H1 (cell line): ENCODE measurements around the gene KIF1B. TPM values are rescaled to one million over a fixed set of nuclear protein-coding genes. Genes with fewer than 3 reads are reported as not detected.

Experiments
- CTCF ChIA-PET: fragments of 300-600 bp; sonication (Branson Sonifier 250); formaldehyde crosslinking; loops from one replicate; lab custom pipeline; 2021; ENCODE audit not compliant: partially characterized antibody; lab: Charles Lee
- POLR2A ChIA-PET: fragments of 300-600 bp; sonication (Branson Sonifier 250); formaldehyde crosslinking; loops from one replicate; lab custom pipeline; 2021; ENCODE audit warnings: inconsistent platforms; ENCODE audit not compliant: partially characterized antibody; lab: Charles Lee
- DNase-seq, 2 experiments: peaks; one replicate each; pipeline versions ENCODE4 v3.0.0 to v3.0.0-alpha.2; 2010 to 2022; ENCODE audit warnings: low spot score in 2 of 2, low read depth in 1 of 2, mixed read lengths in 1 of 2
- FAIRE-seq: peaks from 2 replicates; lab custom pipeline; 2011; peaks lifted over from hg19 to GRCh38; lab: Jason Lieb, UNC
- H2AFZ ChIP-seq: 2 replicates; pipeline ENCODE4 v1.8.1; 2012; ENCODE audit warnings: low read length, inconsistent platforms
- H2AK5ac ChIP-seq: 2 replicates; pipeline ENCODE4 v1.6.1; 2013; ENCODE audit warnings: low read depth, low read length
- H2BK120ac ChIP-seq: replicated peaks from 2 replicates; pipeline ENCODE3; 2013; ENCODE audit warnings: low read depth, low read length, inconsistent platforms
- H2BK12ac ChIP-seq: 2 replicates; pipeline ENCODE4 v1.6.1; 2013; ENCODE audit warnings: low read depth, low read length
- H2BK15ac ChIP-seq: 2 replicates; pipeline ENCODE4 v1.6.1; 2013; ENCODE audit warnings: low read length
- H2BK20ac ChIP-seq: 2 replicates; pipeline ENCODE4 v1.6.1; 2013; ENCODE audit warnings: low read length
- H2BK5ac ChIP-seq: 2 replicates; pipeline ENCODE4 v1.6.1; 2013; ENCODE audit warnings: low read depth, low read length
- H3K14ac ChIP-seq: 2 replicates; pipeline ENCODE4 v1.6.1; 2013; ENCODE audit warnings: inconsistent platforms; ENCODE audit not compliant: insufficient read length
- H3K18ac ChIP-seq: 2 replicates; pipeline ENCODE4 v1.6.1; 2013; ENCODE audit warnings: low read length; ENCODE audit errors: extremely low read depth
- H3K23ac ChIP-seq: 2 replicates; pipeline ENCODE4 v1.6.1; 2013; ENCODE audit warnings: inconsistent platforms; ENCODE audit not compliant: insufficient read length
- H3K23me2 ChIP-seq: 2 replicates; pipeline ENCODE4 v1.6.1; 2013; ENCODE audit warnings: low read depth, low read length
- H3K27ac ChIP-seq: 2 replicates; pipeline ENCODE4 v1.6.1; 2011; ENCODE audit warnings: low read depth, low read length, inconsistent platforms
- H3K27me3 ChIP-seq, 4 experiments: replicated peaks in 1 of 4; 1 replicate in 1 of 4; 2 replicates in 3 of 4; pipeline versions ENCODE4 v1.6.1 to v1.8.1; 2011 to 2013; ENCODE audit warnings: low read length in 3 of 4, mild to moderate bottlenecking in 3 of 4, inconsistent platforms in 2 of 4, mixed read lengths in 2 of 4, moderate library complexity in 1 of 4; ENCODE audit not compliant: control insufficient read depth in 3 of 4, insufficient read depth in 3 of 4; ENCODE audit errors: extremely low read depth in 1 of 4
- H3K36me3 ChIP-seq, 4 experiments: 2 replicates each; pipeline versions ENCODE4 v1.6.1 to v1.8.1; 2011 to 2013; ENCODE audit warnings: mild to moderate bottlenecking in 4 of 4, low read length in 3 of 4, moderate library complexity in 2 of 4, control low read depth in 1 of 4, inconsistent platforms in 1 of 4; ENCODE audit not compliant: insufficient read depth in 4 of 4, control insufficient read depth in 2 of 4
- H3K4ac ChIP-seq: replicated peaks from 2 replicates; pipeline ENCODE3; 2013; ENCODE audit warnings: low read length, low read depth, mixed read lengths, inconsistent platforms; ENCODE audit not compliant: insufficient read length
- H3K4me1 ChIP-seq, 4 experiments: replicated peaks in 1 of 4; 1 replicate in 1 of 4; 2 replicates in 3 of 4; pipeline versions ENCODE4 v1.6.1 to v1.8.1; 2011 to 2013; ENCODE audit warnings: low read length in 3 of 4, inconsistent platforms in 2 of 4, mixed read lengths in 1 of 4; ENCODE audit not compliant: insufficient read depth in 4 of 4, control insufficient read depth in 3 of 4
- H3K4me2 ChIP-seq, 2 experiments: 2 replicates each; pipeline versions ENCODE4 v1.6.1 to v1.8.1; 2011 to 2013; ENCODE audit warnings: low read depth in 2 of 2, low read length in 2 of 2, control low read depth in 1 of 2, inconsistent platforms in 1 of 2, mild to moderate bottlenecking in 1 of 2; ENCODE audit not compliant: insufficient read depth in 1 of 2
- H3K4me3 ChIP-seq, 4 experiments: fragments of 200-600, 300-600 bp in 1 of 4; sonication (generic), shearing (Covaris generic), sonication (Bioruptor Twin) in 1 of 4; 2 replicates each; pipeline versions ENCODE4 v1.5.1 to v1.8.1; 2011 to 2016; ENCODE audit warnings: low read length in 4 of 4, low read depth in 3 of 4, control low read depth in 2 of 4, inconsistent platforms in 2 of 4, mild to moderate bottlenecking in 2 of 4, mixed read lengths in 1 of 4, moderate library complexity in 1 of 4; ENCODE audit not compliant: insufficient read depth in 2 of 4; ENCODE audit errors: extremely low read depth in 1 of 4
- H3K56ac ChIP-seq: replicated peaks from 2 replicates; pipeline ENCODE3; 2013; ENCODE audit warnings: low read depth, mild to moderate bottlenecking, mixed read lengths, low read length, inconsistent platforms; ENCODE audit not compliant: insufficient read length
- H3K79me1 ChIP-seq: 2 replicates; pipeline ENCODE4 v1.6.1; 2013; ENCODE audit warnings: low read depth, low read length, control low read depth
- H3K79me2 ChIP-seq, 2 experiments: 2 replicates each; pipeline versions ENCODE4 v1.6.1 to v1.8.1; 2012 to 2013; ENCODE audit warnings: low read length in 2 of 2, mild to moderate bottlenecking in 2 of 2, inconsistent platforms in 1 of 2; ENCODE audit not compliant: insufficient read depth in 2 of 2, control insufficient read depth in 1 of 2
- H3K9ac ChIP-seq, 4 experiments: replicated peaks in 1 of 4; 1 replicate in 1 of 4; 2 replicates in 3 of 4; pipeline versions ENCODE4 v1.6.1 to v1.8.1; 2011 to 2013; ENCODE audit warnings: low read depth in 3 of 4, low read length in 3 of 4, control low read depth in 2 of 4, mild to moderate bottlenecking in 2 of 4, moderate library complexity in 2 of 4, inconsistent platforms in 1 of 4; ENCODE audit errors: extremely low read depth in 1 of 4
- H3K9me3 ChIP-seq, 2 experiments: 2 replicates each; pipeline versions ENCODE4 v1.6.1 to v1.8.1; 2012 to 2013; ENCODE audit warnings: mild to moderate bottlenecking in 2 of 2, moderate library complexity in 2 of 2, control low read depth in 1 of 2, inconsistent platforms in 1 of 2, low read depth in 1 of 2, low read length in 1 of 2, mixed read lengths in 1 of 2; ENCODE audit not compliant: insufficient read depth in 2 of 2
- H4K20me1 ChIP-seq, 2 experiments: replicated peaks in 1 of 2; 2 replicates each; pipeline versions ENCODE3 to v1.8.1; 2011 to 2013; ENCODE audit warnings: inconsistent platforms in 2 of 2, low read length in 2 of 2, mild to moderate bottlenecking in 1 of 2; ENCODE audit not compliant: insufficient read depth in 2 of 2, control insufficient read depth in 1 of 2
- H4K5ac ChIP-seq: 2 replicates; pipeline ENCODE4 v1.6.1; 2013; ENCODE audit warnings: low read length, low read depth, mixed read lengths, inconsistent platforms; ENCODE audit not compliant: insufficient read length
- H4K8ac ChIP-seq: 2 replicates; pipeline ENCODE4 v1.8.0; 2013; ENCODE audit warnings: mild to moderate bottlenecking, moderate library complexity, low read length, inconsistent platforms; ENCODE audit not compliant: insufficient read depth; ENCODE audit errors: extremely low read depth
- H4K91ac ChIP-seq: replicated peaks from 2 replicates; pipeline ENCODE3; 2013; ENCODE audit warnings: low read length, mixed read lengths, inconsistent platforms; ENCODE audit not compliant: insufficient read length
- BACH1 ChIP-seq: IDR thresholded peaks from 2 replicates; pipeline ENCODE4 v1.6.1; 2012; ENCODE audit warnings: low read length, improper control_type of control experiment
- CTBP2 ChIP-seq: IDR thresholded peaks from 2 replicates; pipeline ENCODE4 v1.7.0; 2011; ENCODE audit warnings: borderline replicate concordance, mild to moderate bottlenecking, moderate library complexity, mixed read lengths, low read length; ENCODE audit not compliant: insufficient read depth, insufficient read length
- E2F6 ChIP-seq: IDR thresholded peaks from 2 replicates; pipeline ENCODE4 v1.6.1; 2012; ENCODE audit warnings: inconsistent platforms
- GTF2F1 ChIP-seq: IDR thresholded peaks from 2 replicates; pipeline ENCODE4 v1.6.1; 2012; ENCODE audit warnings: low read depth, low read length, improper control_type of control experiment, borderline replicate concordance
- JUN ChIP-seq: IDR thresholded peaks from 2 replicates; pipeline ENCODE4 v1.6.1; 2011; ENCODE audit warnings: low read depth, mild to moderate bottlenecking, improper control_type of control experiment, low read length
- MAFK ChIP-seq: IDR thresholded peaks from 2 replicates; pipeline ENCODE4 v1.6.1; 2012; ENCODE audit warnings: low read depth, mild to moderate bottlenecking, improper control_type of control experiment, low read length
- POU5F1 ChIP-seq: IDR thresholded peaks from 2 replicates; pipeline ENCODE4 v1.6.1; 2011; ENCODE audit warnings: low read depth, mild to moderate bottlenecking, low read length, moderate library complexity
- RNF2 ChIP-seq: fragments of 200-900, 300-1000 bp; sonication (generic); IDR thresholded peaks from 2 replicates; pipeline ENCODE4 v1.7.1; 2016; ENCODE audit warnings: borderline replicate concordance, low read depth, mild to moderate bottlenecking, antibody characterized with exemption, low read length; ENCODE audit not compliant: poor library complexity, severe bottlenecking; ENCODE audit errors: missing control alignments
- SIN3A ChIP-seq, 2 experiments: IDR thresholded peaks in 1 of 2; conservative IDR thresholded peaks in 1 of 2; 2 replicates each; pipeline ENCODE4 v1.6.1; 2011 to 2012; ENCODE audit warnings: low read length in 2 of 2, improper control_type of control experiment in 1 of 2, low read depth in 1 of 2, mild to moderate bottlenecking in 1 of 2
- USF2 ChIP-seq: IDR thresholded peaks from 2 replicates; pipeline ENCODE4 v1.6.1; 2011; ENCODE audit warnings: low read length, improper control_type of control experiment
- YY1 ChIP-seq: IDR thresholded peaks from 2 replicates; pipeline ENCODE4 v1.6.1; 2011; ENCODE audit warnings: low read depth, mild to moderate bottlenecking, low read length
- WGBS, 2 experiments: shearing (Covaris generic) in 1 of 2; methylation state at CpG; one replicate each; pipeline versions ENCODE4 v1.1.6 to v1.1.7; 2013 to 2015; ENCODE audit warnings: low lambda C conversion rate in 2 of 2, mixed read lengths in 2 of 2, inconsistent platforms in 1 of 2, low coverage in 1 of 2, missing lambda C conversion rate in 1 of 2; ENCODE audit not compliant: insufficient replicate concordance in 2 of 2, insufficient coverage in 1 of 2, insufficient read length in 1 of 2; ENCODE audit errors: extremely low coverage in 1 of 2, missing lambda C conversion rate in 1 of 2; 5-methylcytosine and 5-hydroxymethylcytosine counted together
- polyA plus RNA-seq, 7 experiments: library from polyadenylated mRNA; depleted of rRNA in 3 of 7; stranded (reverse) in 5 of 7; unstranded in 2 of 7; fragments of >200 nt in 5 of 7; fragments of 200-250 nt in 2 of 7; gene quantifications; 1 replicate in 5 of 7; 2 replicates in 1 of 7; 4 replicates in 1 of 7; pipeline versions ENCODE4 v1.2.1 to v1.2.3, GENCODE V29; 2011 to 2013; ENCODE audit warnings: missing spikeins in 2 of 7, mixed read lengths in 2 of 7
- total RNA-seq: library from RNA; stranded (reverse); fragmentation: NEBNext Ultra II Directional; extraction: Animal tissue kit (Norgen Biotek cat#: 25700); gene quantifications from 2 replicates; pipeline ENCODE4 v1.2.1, GENCODE V29; 2021

Gene KIF1B
- total and polyA plus RNA-seq, 2 of the 8 experiments (the other 6 are each of a cell fraction or from before 2014, with no cell fraction given) = 39.1 to 74.2 TPM

GRCh38 chr1:10429868-10430215 lies 219.5 kb downstream of the KIF1B start:
- DNase-seq (no peak), FAIRE-seq (no peak)
- Histone ChIP-seq H3K79me1 (no peaks in the 10 kb centered on the region), H2AFZ (peak overlapping the region; percentile 91), H4K20me1 (no peaks in the 10 kb centered on the region), H2BK15ac (peak overlapping the region; percentile 73), H3K4me3 (peak overlapping the region; percentile 35 to 76 (median 66)), H3K9ac (peak overlapping the region in 3 of 4 experiments; percentile 42 to 94 (median 61); a peak in 6 of 7 replicates), H3K27me3 (no peaks in the 10 kb centered on the region), H3K36me3 (no peaks in the 10 kb centered on the region), H3K23me2 (peaks cover 9% of the 10 kb centered on the region), H3K4ac (peak overlapping the region; percentile 65), H3K14ac (no peak overlapping the region), H4K91ac (peak overlapping the region; percentile 100), H3K56ac (peak overlapping the region; percentile 8), H3K27ac (peak overlapping the region; percentile 96), H2BK120ac (no peak overlapping the region), H3K79me2 (no peaks in the 10 kb centered on the region), H2BK5ac (peak overlapping the region; percentile 53), H4K8ac (0 out of 2 replicates have a peak overlapping the region, but pooled peaks have one; percentile 99), H2BK12ac (no peak overlapping the region), H2AK5ac (no peak overlapping the region; the same call in 1 of the 2 replicates), H2BK20ac (no peak overlapping the region), H4K5ac (peak overlapping the region; percentile 98), H3K9me3 (no peaks in the 10 kb centered on the region), H3K4me2 (peak overlapping the region; percentile 55 to 100), H3K18ac (peak overlapping the region; percentile 66; the same call in 1 of the 2 replicates), H3K23ac (no peak overlapping the region), H3K4me1 (peaks cover 0 to 5% (median under 1%) of the 10 kb centered on the region in 4 experiments; a peak in 4 of 7 replicates)
- ChIA-PET CTCF (interaction anchor here (0.5 to 10.9 kb wide), 30 partner anchors 9 to 801 kb away, joined by 3 to 132 read pairs (median 4); partner anchors contain the start of genes CORT and PGD), POLR2A (interaction anchor here (0.9 to 3.7 kb wide), 14 partner anchors 9 to 77 kb away, joined by 3 to 23 read pairs (median 7); partner anchors contain the start of genes CORT, DFFA and PGD)
- 46% methylated on average over 16 of the region's 16 CpGs; no CpG with 5 or more reads in 1 of the 2 experiments for WGBS, 2 experiments
- TF ChIP-seq JUN = no peak
- no peak for TF ChIP-seq RNF2
- no peak for TF ChIP-seq USF2
- no peak for TF ChIP-seq CTBP2
- no peak for TF ChIP-seq GTF2F1
- no peak for TF ChIP-seq SIN3A (conservative IDR thresholded peaks at IDR 0.05 in 1 of 2, IDR thresholded peaks at IDR 0.05 in 1 of 2; ENCODE audit: low read depth in 1 of 2, low read length in 2 of 2)
- no peak for TF ChIP-seq E2F6
- TF ChIP-seq BACH1 = no peak
- TF ChIP-seq MAFK = no peak
- no peak for TF ChIP-seq YY1
- no peak for TF ChIP-seq POU5F1
